HEK293 (cell line): ENCODE measurements around the gene MRPL14.

Experiments
- AEBP2 ChIP-seq: fragments of 450-650 bp; formaldehyde crosslinking; IDR thresholded peaks from 2 replicates; pipeline ENCODE4 v1.5.1; 2016; ENCODE audit warnings: missing biosample characterization, missing genetic modification characterization, borderline replicate concordance
- BCL6B ChIP-seq: fragments of 450-650 bp; formaldehyde crosslinking; IDR thresholded peaks from 2 replicates; pipeline ENCODE4 v1.5.1; 2017; ENCODE audit warnings: missing biosample characterization, missing genetic modification characterization
- GLI4 ChIP-seq: fragments of 450-650 bp; formaldehyde crosslinking; IDR thresholded peaks from 2 replicates; pipeline ENCODE4 v1.5.1; 2016; ENCODE audit warnings: missing biosample characterization, missing genetic modification characterization
- KLF1 ChIP-seq: fragments of 450-650 bp; formaldehyde crosslinking; IDR thresholded peaks from 2 replicates; pipeline ENCODE4 v1.5.1; 2016; ENCODE audit warnings: missing biosample characterization, missing genetic modification characterization
- MZF1 ChIP-seq: fragments of 450-650 bp; formaldehyde crosslinking; IDR thresholded peaks from 2 replicates; pipeline ENCODE4 v1.5.1; 2017; ENCODE audit warnings: missing biosample characterization, missing genetic modification characterization, borderline replicate concordance
- OSR2 ChIP-seq: fragments of 450-650 bp; formaldehyde crosslinking; IDR thresholded peaks from 2 replicates; pipeline ENCODE4 v1.5.1; 2016; ENCODE audit warnings: missing biosample characterization, missing genetic modification characterization
- PATZ1 ChIP-seq: fragments of 450-650 bp; formaldehyde crosslinking; IDR thresholded peaks from 2 replicates; pipeline ENCODE4 v1.5.1; 2016; ENCODE audit warnings: missing biosample characterization, missing genetic modification characterization
- PRDM6 ChIP-seq: fragments of 450-650 bp; formaldehyde crosslinking; IDR thresholded peaks from 2 replicates; pipeline ENCODE4 v1.5.1; 2017; ENCODE audit warnings: missing biosample characterization, missing genetic modification characterization
- YY2 ChIP-seq: fragments of 450-650 bp; formaldehyde crosslinking; IDR thresholded peaks from 2 replicates; pipeline ENCODE4 v1.5.1; 2016; ENCODE audit warnings: missing biosample characterization, missing genetic modification characterization
- ZBTB1 ChIP-seq: fragments of 450-650 bp; formaldehyde crosslinking; IDR thresholded peaks from 2 replicates; pipeline ENCODE4 v1.5.1; 2016; ENCODE audit warnings: missing biosample characterization, missing genetic modification characterization
- ZBTB44 ChIP-seq: fragments of 450-650 bp; IDR thresholded peaks from 2 replicates; pipeline ENCODE4 v1.5.1; 2018; ENCODE audit warnings: missing biosample characterization, mild to moderate bottlenecking, missing genetic modification characterization
- ZEB2 ChIP-seq: fragments of 450-650 bp; formaldehyde crosslinking; IDR thresholded peaks from 2 replicates; pipeline ENCODE4 v1.5.1; 2016; ENCODE audit warnings: missing biosample characterization, missing genetic modification characterization
- ZNF121 ChIP-seq: fragments of 450-650 bp; formaldehyde crosslinking; IDR thresholded peaks from 2 replicates; pipeline ENCODE4 v1.5.1; 2016; ENCODE audit warnings: missing biosample characterization, missing genetic modification characterization
- ZNF132 ChIP-seq: fragments of 450-650 bp; formaldehyde crosslinking; IDR thresholded peaks from 2 replicates; pipeline ENCODE4 v1.5.1; 2017; ENCODE audit warnings: missing biosample characterization, missing genetic modification characterization, borderline replicate concordance
- ZNF140 ChIP-seq: fragments of 450-650 bp; formaldehyde crosslinking; IDR thresholded peaks from 2 replicates; pipeline ENCODE4 v1.5.1; 2016; ENCODE audit warnings: missing biosample characterization, missing genetic modification characterization
- ZNF155 ChIP-seq: fragments of 450-650 bp; formaldehyde crosslinking; IDR thresholded peaks from 2 replicates; pipeline ENCODE4 v1.5.1; 2016; ENCODE audit warnings: missing biosample characterization, missing genetic modification characterization
- ZNF2 ChIP-seq: fragments of 450-650 bp; formaldehyde crosslinking; IDR thresholded peaks from 2 replicates; pipeline ENCODE4 v1.5.1; 2016; ENCODE audit warnings: missing biosample characterization, missing genetic modification characterization
- ZNF248 ChIP-seq: fragments of 450-650 bp; formaldehyde crosslinking; IDR thresholded peaks from 2 replicates; pipeline ENCODE4 v1.5.1; 2017; ENCODE audit warnings: missing biosample characterization, missing genetic modification characterization
- ZNF292 ChIP-seq: fragments of 450-650 bp; formaldehyde crosslinking; IDR thresholded peaks from 2 replicates; pipeline ENCODE4 v1.5.1; 2016; ENCODE audit warnings: low read depth, missing biosample characterization, missing genetic modification characterization, borderline replicate concordance
- ZNF302 ChIP-seq: fragments of 450-650 bp; formaldehyde crosslinking; IDR thresholded peaks from 2 replicates; pipeline ENCODE4 v1.5.1; 2016; ENCODE audit warnings: missing biosample characterization, missing genetic modification characterization, low read depth
- ZNF350 ChIP-seq: fragments of 450-650 bp; formaldehyde crosslinking; IDR thresholded peaks from 2 replicates; pipeline ENCODE4 v1.5.0; 2017; ENCODE audit warnings: missing biosample characterization, mild to moderate bottlenecking, missing genetic modification characterization
- ZNF433 ChIP-seq: fragments of 450-650 bp; formaldehyde crosslinking; IDR thresholded peaks from 2 replicates; pipeline ENCODE4 v1.5.1; 2016; ENCODE audit warnings: missing biosample characterization, missing genetic modification characterization, low read depth
- ZNF48 ChIP-seq: fragments of 450-650 bp; formaldehyde crosslinking; IDR thresholded peaks from 2 replicates; pipeline ENCODE4 v1.5.1; 2016; ENCODE audit warnings: missing biosample characterization, missing genetic modification characterization
- ZNF488 ChIP-seq: fragments of 450-650 bp; formaldehyde crosslinking; IDR thresholded peaks from 2 replicates; pipeline ENCODE4 v1.5.1; 2016; ENCODE audit warnings: missing biosample characterization, missing genetic modification characterization
- ZNF514 ChIP-seq: fragments of 450-650 bp; formaldehyde crosslinking; IDR thresholded peaks from 2 replicates; pipeline ENCODE4 v1.5.1; 2016; ENCODE audit warnings: missing biosample characterization, missing genetic modification characterization
- ZNF529 ChIP-seq: fragments of 450-650 bp; formaldehyde crosslinking; IDR thresholded peaks from 2 replicates; pipeline ENCODE4 v1.5.1; 2017; ENCODE audit warnings: missing genetic modification characterization, missing biosample characterization; ENCODE audit not compliant: insufficient replicate concordance
- ZNF561 ChIP-seq: fragments of 450-650 bp; IDR thresholded peaks from 2 replicates; pipeline ENCODE4 v1.5.1; 2018; ENCODE audit warnings: missing biosample characterization, missing genetic modification characterization, borderline replicate concordance
- ZNF600 ChIP-seq: fragments of 450-650 bp; formaldehyde crosslinking; IDR thresholded peaks from 2 replicates; pipeline ENCODE4 v1.5.1; 2016; ENCODE audit warnings: missing biosample characterization, missing genetic modification characterization
- ZNF621 ChIP-seq: fragments of 450-650 bp; formaldehyde crosslinking; IDR thresholded peaks from 2 replicates; pipeline ENCODE4 v1.5.1; 2017; ENCODE audit warnings: missing biosample characterization, missing genetic modification characterization
- ZNF677 ChIP-seq: fragments of 450-650 bp; IDR thresholded peaks from 2 replicates; pipeline ENCODE4 v1.5.0; 2018; ENCODE audit warnings: missing biosample characterization, mild to moderate bottlenecking, missing genetic modification characterization, moderate library complexity
- ZNF791 ChIP-seq: fragments of 450-650 bp; formaldehyde crosslinking; IDR thresholded peaks from 2 replicates; pipeline ENCODE4 v1.5.1; 2016; ENCODE audit warnings: missing biosample characterization, missing genetic modification characterization
- ZSCAN16 ChIP-seq: fragments of 450-650 bp; formaldehyde crosslinking; IDR thresholded peaks from 2 replicates; pipeline ENCODE4 v1.5.1; 2016; ENCODE audit warnings: missing biosample characterization, missing genetic modification characterization

MRPL14 gene

GRCh38 chr6:44073612-44074438, 53.4 kb downstream of the MRPL14 start (continued):
- TF ChIP-seq PATZ1 (tag by site-specific recombination) (peak; percentile 47), ZNF2 (tag by site-specific recombination) (no peak), ZNF140 (tag by site-specific recombination) (no peak), ZNF248 (tag by site-specific recombination) (no peak), ZNF350 (tag by site-specific recombination) (no peak), KLF1 (peak; percentile 69), YY2 (tag by site-specific recombination) (no peak), ZNF561 (tag by site-specific recombination) (no peak), MZF1 (tag by site-specific recombination) (no peak), ZNF621 (no peak), ZEB2 (no peak), ZNF155 (tag by site-specific recombination) (no peak), ZBTB1 (tag by site-specific recombination) (no peak), BCL6B (no peak), OSR2 (tag by site-specific recombination) (no peak), ZNF600 (tag by site-specific recombination) (peak; percentile 7; the same call in 1 of the 2 replicates), PRDM6 (tag by site-specific recombination) (no peak), ZNF488 (tag by site-specific recombination) (no peak), ZNF514 (no peak), ZNF791 (no peak), ZNF121 (no peak), ZNF132 (tag by site-specific recombination) (no peak), ZNF677 (tag by site-specific recombination) (no peak), ZNF433 (no peak), ZNF302 (no peak), AEBP2 (tag by site-specific recombination) (no peak), ZBTB44 (no peak), ZNF292 (tag by site-specific recombination) (no peak), ZNF48 (tag by site-specific recombination) (no peak), ZNF529 (no peak), ZSCAN16 (tag by site-specific recombination) (no peak), GLI4 (tag by site-specific recombination) (no peak)
